ENCODE measurements around the gene ZSCAN12.

DNA sequence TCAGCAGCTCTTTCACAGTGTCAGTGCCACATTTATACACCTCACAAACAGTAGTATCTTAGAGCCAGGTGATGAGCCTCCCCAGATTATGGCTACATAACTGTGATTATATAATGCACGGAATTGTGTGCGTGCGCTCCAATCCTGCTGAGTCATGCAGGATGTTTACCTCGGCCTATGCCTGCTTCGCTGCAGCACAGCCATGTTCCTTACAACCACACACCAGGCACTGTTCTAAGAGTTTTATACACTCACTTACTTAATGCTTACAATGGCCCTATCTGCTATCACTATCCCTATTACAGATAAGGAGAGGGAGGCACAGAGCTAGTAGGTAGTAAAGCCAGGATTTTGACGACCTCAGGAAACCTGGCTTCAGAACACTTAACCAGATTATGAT lies 42.5 kb downstream of the ZSCAN12 start:
- TF ChIP-seq POLR2AphosphoS5 (IDR thresholded peaks at IDR 0.05) = no peak
- TF ChIP-seq MXI1 (conservative IDR thresholded peaks at IDR 0.05; ENCODE audit: poor library complexity, severe bottlenecking) = no peak
- no peak for TF ChIP-seq SMC3 (conservative IDR thresholded peaks at IDR 0.05; ENCODE audit: poor library complexity)
- no peak for TF ChIP-seq EZH2 (IDR thresholded peaks at IDR 0.05; ENCODE audit: borderline replicate concordance, insufficient read depth, low read length, poor library complexity, severe bottlenecking)
- TF ChIP-seq, protein P1, sequence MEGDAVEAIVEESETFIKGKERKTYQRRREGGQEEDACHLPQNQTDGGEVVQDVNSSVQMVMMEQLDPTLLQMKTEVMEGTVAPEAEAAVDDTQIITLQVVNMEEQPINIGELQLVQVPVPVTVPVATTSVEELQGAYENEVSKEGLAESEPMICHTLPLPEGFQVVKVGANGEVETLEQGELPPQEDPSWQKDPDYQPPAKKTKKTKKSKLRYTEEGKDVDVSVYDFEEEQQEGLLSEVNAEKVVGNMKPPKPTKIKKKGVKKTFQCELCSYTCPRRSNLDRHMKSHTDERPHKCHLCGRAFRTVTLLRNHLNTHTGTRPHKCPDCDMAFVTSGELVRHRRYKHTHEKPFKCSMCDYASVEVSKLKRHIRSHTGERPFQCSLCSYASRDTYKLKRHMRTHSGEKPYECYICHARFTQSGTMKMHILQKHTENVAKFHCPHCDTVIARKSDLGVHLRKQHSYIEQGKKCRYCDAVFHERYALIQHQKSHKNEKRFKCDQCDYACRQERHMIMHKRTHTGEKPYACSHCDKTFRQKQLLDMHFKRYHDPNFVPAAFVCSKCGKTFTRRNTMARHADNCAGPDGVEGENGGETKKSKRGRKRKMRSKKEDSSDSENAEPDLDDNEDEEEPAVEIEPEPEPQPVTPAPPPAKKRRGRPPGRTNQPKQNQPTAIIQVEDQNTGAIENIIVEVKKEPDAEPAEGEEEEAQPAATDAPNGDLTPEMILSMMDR (IDR thresholded peaks at IDR 0.05; ENCODE audit: poor library complexity, severe bottlenecking) = no peak
- TF ChIP-seq, protein P2, sequence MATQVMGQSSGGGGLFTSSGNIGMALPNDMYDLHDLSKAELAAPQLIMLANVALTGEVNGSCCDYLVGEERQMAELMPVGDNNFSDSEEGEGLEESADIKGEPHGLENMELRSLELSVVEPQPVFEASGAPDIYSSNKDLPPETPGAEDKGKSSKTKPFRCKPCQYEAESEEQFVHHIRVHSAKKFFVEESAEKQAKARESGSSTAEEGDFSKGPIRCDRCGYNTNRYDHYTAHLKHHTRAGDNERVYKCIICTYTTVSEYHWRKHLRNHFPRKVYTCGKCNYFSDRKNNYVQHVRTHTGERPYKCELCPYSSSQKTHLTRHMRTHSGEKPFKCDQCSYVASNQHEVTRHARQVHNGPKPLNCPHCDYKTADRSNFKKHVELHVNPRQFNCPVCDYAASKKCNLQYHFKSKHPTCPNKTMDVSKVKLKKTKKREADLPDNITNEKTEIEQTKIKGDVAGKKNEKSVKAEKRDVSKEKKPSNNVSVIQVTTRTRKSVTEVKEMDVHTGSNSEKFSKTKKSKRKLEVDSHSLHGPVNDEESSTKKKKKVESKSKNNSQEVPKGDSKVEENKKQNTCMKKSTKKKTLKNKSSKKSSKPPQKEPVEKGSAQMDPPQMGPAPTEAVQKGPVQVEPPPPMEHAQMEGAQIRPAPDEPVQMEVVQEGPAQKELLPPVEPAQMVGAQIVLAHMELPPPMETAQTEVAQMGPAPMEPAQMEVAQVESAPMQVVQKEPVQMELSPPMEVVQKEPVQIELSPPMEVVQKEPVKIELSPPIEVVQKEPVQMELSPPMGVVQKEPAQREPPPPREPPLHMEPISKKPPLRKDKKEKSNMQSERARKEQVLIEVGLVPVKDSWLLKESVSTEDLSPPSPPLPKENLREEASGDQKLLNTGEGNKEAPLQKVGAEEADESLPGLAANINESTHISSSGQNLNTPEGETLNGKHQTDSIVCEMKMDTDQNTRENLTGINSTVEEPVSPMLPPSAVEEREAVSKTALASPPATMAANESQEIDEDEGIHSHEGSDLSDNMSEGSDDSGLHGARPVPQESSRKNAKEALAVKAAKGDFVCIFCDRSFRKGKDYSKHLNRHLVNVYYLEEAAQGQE (IDR thresholded peaks at IDR 0.05; ENCODE audit: borderline replicate concordance) = no peak

All from neural cell (in vitro differentiated cells).